Smooth muscle cell (in vitro differentiated cells): ENCODE data around the gene SNX3. TPM values are rescaled to one million over a fixed set of nuclear protein-coding genes. Genes with fewer than 3 reads are reported as not detected.
"Not testable (repeated sequence)": the region's sequence is repeated elsewhere in the genome, so short reads cannot be mapped to it uniquely, and the experiment has no call there.

ENCODE experiments used
- DNase-seq: peaks from one replicate; lab custom pipeline; 2025; ENCODE audit not compliant: unreplicated experiment; lab: John Stamatoyannopoulos, UW
- H2AFZ ChIP-seq: fragments of 200-600 bp; sonication (generic); 2 replicates; pipeline ENCODE4 v1.6.0; 2016; ENCODE audit warnings: antibody characterized with exemption, low read depth, mild to moderate bottlenecking
- H3F3A ChIP-seq: fragments of 200-600 bp; sonication (generic); 2 replicates; pipeline ENCODE4 v1.6.0; 2017; ENCODE audit warnings: antibody characterized with exemption, low read depth
- H3K27ac ChIP-seq: fragments of 200-600 bp; sonication (generic); 2 replicates; pipeline ENCODE4 v1.5.1; 2016; ENCODE audit warnings: low read depth, mild to moderate bottlenecking
- H3K27me3 ChIP-seq: fragments of 200-600 bp; sonication (generic); 2 replicates; pipeline ENCODE4 v1.6.1; 2016; ENCODE audit warnings: low read depth, mild to moderate bottlenecking
- H3K36me3 ChIP-seq: fragments of 200-600 bp; sonication (generic); 2 replicates; pipeline ENCODE4 v1.5.1; 2016; ENCODE audit warnings: low read depth
- H3K4me1 ChIP-seq: fragments of 200-600 bp; sonication (generic); 2 replicates; pipeline ENCODE4 v1.5.1; 2016; ENCODE audit warnings: low read depth
- H3K4me2 ChIP-seq: fragments of 200-600 bp; sonication (generic); 2 replicates; pipeline ENCODE4 v1.6.0; 2016; ENCODE audit warnings: mild to moderate bottlenecking
- H3K4me3 ChIP-seq: fragments of 200-600 bp; sonication (generic); 2 replicates; pipeline ENCODE4 v1.5.1; 2016; ENCODE audit warnings: mild to moderate bottlenecking
- H3K79me2 ChIP-seq: fragments of 200-600 bp; sonication (generic); 2 replicates; pipeline ENCODE4 v1.6.0; 2016; ENCODE audit warnings: low read depth, mild to moderate bottlenecking
- H3K9ac ChIP-seq: fragments of 200-600 bp; sonication (generic); 2 replicates; pipeline ENCODE4 v1.6.0; 2016; ENCODE audit warnings: low read depth
- H3K9me3 ChIP-seq: fragments of 200-600 bp; sonication (generic); replicated peaks from 2 replicates; pipeline ENCODE4 v1.5.1; 2016; ENCODE audit warnings: low read depth
- H4K20me1 ChIP-seq: fragments of 200-600 bp; sonication (generic); 2 replicates; pipeline ENCODE4 v1.6.0; 2016; ENCODE audit warnings: low read depth
- CTCF ChIP-seq: fragments of 200-600 bp; sonication (generic); IDR thresholded peaks from 2 replicates; pipeline ENCODE4 v1.5.1; 2017; ENCODE audit warnings: borderline replicate concordance, mild to moderate bottlenecking, antibody characterized with exemption; ENCODE audit not compliant: insufficient read depth, poor library complexity, severe bottlenecking
- WGBS: methylation state at CpG from one replicate; pipeline ENCODE4 v1.1.7; 2016; ENCODE audit warnings: low lambda C conversion rate; 5-methylcytosine and 5-hydroxymethylcytosine counted together
- polyA plus RNA-seq: library from polyadenylated mRNA; unstranded; fragments of >200 nt; fragmentation: Nextera tagmentation; extraction: Ambion mirVana; gene quantifications from 2 replicates; pipeline ENCODE4 v1.2.1, GENCODE V29; 2016
- total RNA-seq: library from RNA; depleted of rRNA; stranded (reverse); fragments of >200 nt; gene quantifications from 2 replicates; pipeline ENCODE4 v1.2.3, GENCODE V29; 2014

SNX3 gene
- total and polyA plus RNA-seq, 2 experiments from 2014 or later = 229 to 299 TPM

DNA sequence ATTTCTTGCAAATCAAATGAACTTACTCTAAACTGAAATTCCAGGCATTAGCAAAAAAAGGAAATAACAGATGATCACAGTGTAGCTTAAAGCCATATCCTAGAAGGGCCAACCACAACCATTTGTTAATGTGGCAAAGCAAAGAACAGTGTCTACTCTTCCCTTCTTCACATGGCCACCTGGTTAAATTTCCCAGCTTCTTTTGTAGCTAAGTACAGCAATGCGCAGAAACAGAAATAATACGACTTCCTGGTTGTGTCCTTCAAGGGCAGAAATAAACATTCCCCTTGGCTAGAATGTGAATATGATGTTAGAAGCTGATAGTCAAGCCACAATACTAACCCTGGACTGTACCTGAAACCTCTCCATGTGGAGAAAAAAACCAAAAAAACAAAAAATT, 9.6 kb downstream of the SNX3 start:
- TF ChIP-seq CTCF = no peak
- peaks cover 6% of the 10 kb centered on the region for H3F3A ChIP-seq
- DNase-seq = no peak
- no peak overlapping the region for H3K27ac ChIP-seq
- H3K4me3 ChIP-seq = no peak overlapping the region
- no peaks in the 10 kb centered on the region for H3K4me1 ChIP-seq
- no peaks in the 10 kb centered on the region for H3K9me3 ChIP-seq
- H3K9ac ChIP-seq = no peak overlapping the region
- H3K27me3 ChIP-seq = no peaks in the 10 kb centered on the region
- H3K36me3 ChIP-seq = no peaks in the 10 kb centered on the region
- WGBS = 88% methylated on average over 2 of the region's 2 CpGs
- peaks cover 99% of the 10 kb centered on the region for H4K20me1 ChIP-seq
- H3K79me2 ChIP-seq = peaks cover 96% of the 10 kb centered on the region
- no peak overlapping the region for H2AFZ ChIP-seq
- H3K4me2 ChIP-seq = no peak overlapping the region

GRCh38 chr6:108250240-108250866, 10.5 kb downstream of the SNX3 start:
- H3F3A ChIP-seq = peaks cover 6% of the 10 kb centered on the region
- no peak overlapping the region for H3K27ac ChIP-seq
- H3K9me3 ChIP-seq = no peaks in the 10 kb centered on the region
- peaks cover 93% of the 10 kb centered on the region for H3K79me2 ChIP-seq
- H3K27me3 ChIP-seq = no peaks in the 10 kb centered on the region
- 65% methylated on average over 2 of the region's 2 CpGs for WGBS
- DNase-seq = no peak
- H4K20me1 ChIP-seq = peaks cover 93% of the 10 kb centered on the region
- H3K4me3 ChIP-seq = no peak overlapping the region
- H3K4me2 ChIP-seq = no peak overlapping the region
- no peaks in the 10 kb centered on the region for H3K4me1 ChIP-seq
- no peak overlapping the region for H3K9ac ChIP-seq
- peak; percentile 15 for TF ChIP-seq CTCF
- no peak overlapping the region for H2AFZ ChIP-seq
- peaks cover 5% of the 10 kb centered on the region for H3K36me3 ChIP-seq

DNA sequence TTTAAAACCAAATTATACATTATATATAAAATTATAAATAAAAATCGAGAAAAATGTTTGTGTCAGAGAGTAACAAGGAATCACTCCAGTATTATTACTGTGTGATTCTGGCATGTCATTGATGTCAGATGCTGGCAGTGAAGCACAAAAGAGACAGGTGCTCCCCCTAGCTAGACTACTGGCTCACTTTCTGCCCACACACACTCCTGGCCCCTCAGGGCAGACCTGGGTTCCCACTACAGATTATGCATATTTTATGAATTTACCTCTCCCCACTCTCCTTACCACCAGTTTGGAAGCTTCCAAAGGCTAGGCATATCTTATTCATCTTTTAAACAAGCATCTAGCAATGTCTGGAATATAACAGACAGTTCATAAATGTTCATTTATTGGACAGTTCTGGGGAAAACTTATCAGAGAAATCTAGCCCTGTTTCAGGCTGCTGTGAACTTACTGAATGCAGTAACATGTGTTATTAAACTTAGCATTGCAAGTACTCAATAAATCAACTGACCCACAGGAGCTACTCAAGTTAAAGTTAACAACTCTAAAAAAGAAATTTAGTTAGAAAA, 12.8 kb downstream of the SNX3 start:
- peaks cover 6% of the 10 kb centered on the region for H3F3A ChIP-seq
- H3K9me3 ChIP-seq = no peaks in the 10 kb centered on the region
- peaks cover 90% of the 10 kb centered on the region for H4K20me1 ChIP-seq
- no peak overlapping the region for H3K9ac ChIP-seq
- H3K27me3 ChIP-seq = no peaks in the 10 kb centered on the region
- H3K4me1 ChIP-seq = no peaks in the 10 kb centered on the region
- TF ChIP-seq CTCF = no peak
- WGBS = 89% methylated on average over 1 of the region's 1 CpG
- peaks cover 96% of the 10 kb centered on the region for H3K79me2 ChIP-seq
- no peak overlapping the region for H3K4me2 ChIP-seq
- no peak overlapping the region for H2AFZ ChIP-seq
- no peak for DNase-seq
- no peak overlapping the region for H3K27ac ChIP-seq
- H3K4me3 ChIP-seq = no peak overlapping the region
- peaks cover 8% of the 10 kb centered on the region for H3K36me3 ChIP-seq

DNA sequence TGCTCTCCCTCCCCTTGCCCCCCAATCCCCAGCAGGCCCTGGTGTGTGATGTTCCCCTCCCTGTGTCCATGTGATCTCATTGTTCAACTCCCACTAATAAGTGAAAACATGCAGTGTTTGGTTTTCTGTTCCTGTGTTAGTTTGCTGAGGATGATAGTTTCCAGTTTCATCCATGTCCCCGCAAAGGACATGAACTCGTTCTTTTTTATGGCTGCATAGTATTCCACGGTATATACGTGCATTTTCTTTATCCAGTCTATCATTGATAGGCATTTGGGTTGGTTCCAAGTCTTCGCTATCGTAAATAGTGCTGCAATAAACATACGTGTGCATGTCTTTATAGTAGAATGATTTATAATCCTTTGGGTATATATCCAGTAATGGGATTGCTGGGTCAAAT, 15.7 kb downstream of the SNX3 start:
- whole genome bisulfite sequencing = 97% methylated on average over 7 of the region's 7 CpGs
- H3K4me2 ChIP-seq, H3K4me1 ChIP-seq, H3K4me3 ChIP-seq, H3K9me3 ChIP-seq, H3K9ac ChIP-seq, H3K27me3 ChIP-seq, H3K27ac ChIP-seq, H3F3A ChIP-seq, DNase-seq, H2AFZ ChIP-seq: not testable (repeated sequence)
- peaks cover 90% of the 10 kb centered on the region for H4K20me1 ChIP-seq
- H3K36me3 ChIP-seq = peaks cover 13% of the 10 kb centered on the region
- peaks cover 93% of the 10 kb centered on the region for H3K79me2 ChIP-seq
